Regular cardiac myocyte (primary cell): ENCODE results near the gene TBC1D3I. TPM values are rescaled to one million over a fixed set of nuclear protein-coding genes. Genes with fewer than 3 reads are reported as not detected.

ENCODE experiments used
- total RNA-seq: library from RNA; depleted of rRNA; stranded (reverse); fragments of >200 nt; gene quantifications from 2 replicates; pipeline ENCODE4 v1.2.3, GENCODE V29; 2014

Gene TBC1D3I
- under 0.01 TPM in 1 of 2 replicates, not detected in the other for total RNA-seq

GRCh38 chr17:36264470-36264869 lies at the start of gene TBC1D3I:
Gene TBC1D3I (minus strand): TSS chr17:36264570. CDS start chr17:36262985, 1,585 bp downstream.

GRCh38 chr17:36210439-36211211 lies 53.7 kb downstream of the TBC1D3I start, which contains the start of gene CCL4L2:
Gene CCL4L2 (plus strand): TSS chr17:36211063.

Other genes starting within 250 kb of the TBC1D3I start
- gene CCL23, start 246.6 kb downstream of the TBC1D3I start, total RNA-seq = not detected in 2 replicates
- gene CCL18, start 200.3 kb downstream of the TBC1D3I start, total RNA-seq = not detected in 2 replicates
- gene CCL3, start 174.4 kb downstream of the TBC1D3I start, total RNA-seq = 0.56 TPM in 1 of 2 replicates, not detected in the other
- gene CCL4, start 160.7 kb downstream of the TBC1D3I start, total RNA-seq = not detected in 2 replicates
- gene TBC1D3B, start 87.9 kb downstream of the TBC1D3I start, total RNA-seq = 0.56 TPM in 1 of 2 replicates, not detected in the other
- gene CCL3L1, start 67.8 kb downstream of the TBC1D3I start, total RNA-seq = not detected in 2 replicates
- gene CCL4L2, start 53.5 kb downstream of the TBC1D3I start, total RNA-seq = 0.56 TPM in 1 of 2 replicates, not detected in the other
- gene TBC1D3G, start 59.3 kb upstream of the TBC1D3I start, total RNA-seq = not detected in 2 replicates
- gene TBC1D3H, start 123.9 kb upstream of the TBC1D3I start, total RNA-seq = not detected in 2 replicates
- gene ZNHIT3, start 222.1 kb upstream of the TBC1D3I start, total RNA-seq = 17.4 and 20.9 TPM in 2 replicates